DOHH2 (cell line): Measurements from ENCODE around the gene KREMEN1.

Experiments used
- EZH2phosphoT487 ChIP-seq: fragments of 200-600 bp; sonication (generic); IDR thresholded peaks from 2 replicates; pipeline ENCODE4 v1.6.1; 2017; ENCODE audit warnings: borderline replicate concordance, mild to moderate bottlenecking, antibody characterized with exemption, low read length, moderate library complexity, mixed read lengths
- TF ChIP-seq, protein P1 (sequence below): fragments of 200-600 bp; sonication (generic); IDR thresholded peaks from one replicate; pipeline ENCODE4 v1.5.1; 2014; ENCODE audit warnings: antibody characterized with exemption, mild to moderate bottlenecking, low read depth, low read length; ENCODE audit not compliant: poor library complexity, severe bottlenecking

DNA sequence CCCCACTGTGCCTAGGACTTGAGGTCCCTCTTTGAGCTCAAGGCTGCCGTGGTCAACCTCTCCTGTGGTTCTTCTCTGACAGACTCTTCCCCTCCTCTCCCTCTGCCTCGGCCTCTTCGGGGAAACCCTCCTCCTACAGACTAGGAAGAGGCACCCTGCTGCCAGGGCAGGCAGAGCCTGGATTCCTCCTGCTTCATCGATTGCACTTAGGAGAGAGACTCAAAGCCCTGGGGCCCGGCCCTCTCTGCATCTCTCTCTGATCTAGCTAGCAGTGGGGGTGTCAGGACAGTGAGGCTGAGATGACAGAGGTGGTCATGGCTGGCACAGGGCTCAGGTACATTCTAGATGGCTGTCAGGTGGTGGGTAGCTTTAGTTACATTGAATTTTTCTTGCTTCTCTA, 69.3 kb downstream of the KREMEN1 start:
- TF ChIP-seq, protein P1, sequence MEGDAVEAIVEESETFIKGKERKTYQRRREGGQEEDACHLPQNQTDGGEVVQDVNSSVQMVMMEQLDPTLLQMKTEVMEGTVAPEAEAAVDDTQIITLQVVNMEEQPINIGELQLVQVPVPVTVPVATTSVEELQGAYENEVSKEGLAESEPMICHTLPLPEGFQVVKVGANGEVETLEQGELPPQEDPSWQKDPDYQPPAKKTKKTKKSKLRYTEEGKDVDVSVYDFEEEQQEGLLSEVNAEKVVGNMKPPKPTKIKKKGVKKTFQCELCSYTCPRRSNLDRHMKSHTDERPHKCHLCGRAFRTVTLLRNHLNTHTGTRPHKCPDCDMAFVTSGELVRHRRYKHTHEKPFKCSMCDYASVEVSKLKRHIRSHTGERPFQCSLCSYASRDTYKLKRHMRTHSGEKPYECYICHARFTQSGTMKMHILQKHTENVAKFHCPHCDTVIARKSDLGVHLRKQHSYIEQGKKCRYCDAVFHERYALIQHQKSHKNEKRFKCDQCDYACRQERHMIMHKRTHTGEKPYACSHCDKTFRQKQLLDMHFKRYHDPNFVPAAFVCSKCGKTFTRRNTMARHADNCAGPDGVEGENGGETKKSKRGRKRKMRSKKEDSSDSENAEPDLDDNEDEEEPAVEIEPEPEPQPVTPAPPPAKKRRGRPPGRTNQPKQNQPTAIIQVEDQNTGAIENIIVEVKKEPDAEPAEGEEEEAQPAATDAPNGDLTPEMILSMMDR = no peak
- no peak for TF ChIP-seq EZH2phosphoT487
